Activated CD8-positive, alpha-beta T cell treated with anti-CD3 and anti-CD28 coated beads for 36 hours (primary cell): ENCODE measurements around the gene HCK. TPM values are rescaled to one million over a fixed set of nuclear protein-coding genes. Genes with fewer than 3 reads are reported as not detected.

Source experiments
- ATAC-seq: fragments of 200-7000 bp; cut with Tn5 transposase; one replicate; pipeline ENCODE4 v1.10.0; 2021; ENCODE audit warnings: mild to moderate bottlenecking, moderate library complexity
- CTCF ChIA-PET: fragments of 350-600 bp; sonication (Branson Sonifier 250); formaldehyde crosslinking; loops from one replicate; lab custom pipeline; 2021; ENCODE audit warnings: antibody characterized with exemption; lab: Charles Lee
- POLR2A ChIA-PET: fragments of 350-600 bp; sonication (Branson Sonifier 250); formaldehyde crosslinking; loops from one replicate; lab custom pipeline; 2021; ENCODE audit warnings: antibody characterized with exemption; lab: Charles Lee
- DNase-seq: peaks from one replicate; pipeline ENCODE4 v3.0.0-alpha.2; 2020
- H3K27ac Mint-ChIP-seq: one replicate; pipeline ENCODE4 v1.8.0; 2021; ENCODE audit warnings: mild to moderate bottlenecking, mixed read lengths
- H3K27me3 Mint-ChIP-seq: one replicate; pipeline ENCODE4 v1.8.0; 2021; ENCODE audit warnings: mixed read lengths
- H3K36me3 Mint-ChIP-seq: one replicate; pipeline ENCODE4 v1.8.0; 2021; ENCODE audit warnings: low read depth, mixed read lengths
- H3K4me1 Mint-ChIP-seq: one replicate; pipeline ENCODE4 v1.8.0; 2021; ENCODE audit warnings: low read depth, mixed read lengths
- H3K4me3 Mint-ChIP-seq: one replicate; pipeline ENCODE4 v1.8.0; 2021; ENCODE audit warnings: mild to moderate bottlenecking, moderate library complexity, mixed read lengths
- H3K9me3 Mint-ChIP-seq: one replicate; pipeline ENCODE4 v1.8.0; 2021; ENCODE audit warnings: mixed read lengths
- intact Hi-C: fragments of 100-400 bp; cut with micrococcal nuclease; formaldehyde crosslinking; loops from one replicate; pipeline ENCODE4 v1.10.0; 2022
- total RNA-seq, 2 experiments: library from RNA; stranded (reverse); gene quantifications; one replicate each; pipeline ENCODE4 v1.2.3, GENCODE V29; 2021
- TF ChIP-seq, protein P1 (sequence below): fragments of 200-600 bp; IDR thresholded peaks from one replicate; pipeline ENCODE4 v1.8.0; 2022; ENCODE audit warnings: antibody characterized with exemption, mild to moderate bottlenecking

Gene HCK
- total RNA-seq, 2 experiments from 2014 or later: not detected

DNA sequence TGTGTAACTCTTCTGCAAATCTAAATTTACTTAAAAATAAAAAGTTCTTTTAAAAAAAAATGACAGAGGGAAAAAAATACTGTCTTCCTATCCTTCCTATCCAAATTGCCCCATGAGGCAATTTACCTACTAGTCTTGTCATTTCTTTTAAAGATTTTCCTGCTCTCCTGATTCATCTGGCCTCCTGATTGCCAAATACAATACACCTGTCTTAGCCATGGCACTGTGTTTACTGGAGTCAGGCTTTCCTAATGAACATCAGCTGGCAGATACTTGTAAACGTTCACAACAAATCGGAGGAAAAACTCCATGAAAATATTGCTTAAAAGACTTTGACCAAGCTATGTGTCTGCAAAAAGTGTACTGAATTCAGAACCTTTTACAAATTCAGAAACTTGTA lies 78.9 kb downstream of the HCK start:
- ChIA-PET CTCF (no interaction called here), POLR2A (no interaction called here)
- Mint-ChIP-seq H3K27ac (no peak overlapping the region), H3K36me3 (peaks cover 5% of the 10 kb centered on the region), H3K27me3 (no peaks in the 10 kb centered on the region), H3K4me1 (peaks cover 19% of the 10 kb centered on the region), H3K9me3 (no peaks in the 10 kb centered on the region), H3K4me3 (no peak overlapping the region)
- TF ChIP-seq, protein P1, sequence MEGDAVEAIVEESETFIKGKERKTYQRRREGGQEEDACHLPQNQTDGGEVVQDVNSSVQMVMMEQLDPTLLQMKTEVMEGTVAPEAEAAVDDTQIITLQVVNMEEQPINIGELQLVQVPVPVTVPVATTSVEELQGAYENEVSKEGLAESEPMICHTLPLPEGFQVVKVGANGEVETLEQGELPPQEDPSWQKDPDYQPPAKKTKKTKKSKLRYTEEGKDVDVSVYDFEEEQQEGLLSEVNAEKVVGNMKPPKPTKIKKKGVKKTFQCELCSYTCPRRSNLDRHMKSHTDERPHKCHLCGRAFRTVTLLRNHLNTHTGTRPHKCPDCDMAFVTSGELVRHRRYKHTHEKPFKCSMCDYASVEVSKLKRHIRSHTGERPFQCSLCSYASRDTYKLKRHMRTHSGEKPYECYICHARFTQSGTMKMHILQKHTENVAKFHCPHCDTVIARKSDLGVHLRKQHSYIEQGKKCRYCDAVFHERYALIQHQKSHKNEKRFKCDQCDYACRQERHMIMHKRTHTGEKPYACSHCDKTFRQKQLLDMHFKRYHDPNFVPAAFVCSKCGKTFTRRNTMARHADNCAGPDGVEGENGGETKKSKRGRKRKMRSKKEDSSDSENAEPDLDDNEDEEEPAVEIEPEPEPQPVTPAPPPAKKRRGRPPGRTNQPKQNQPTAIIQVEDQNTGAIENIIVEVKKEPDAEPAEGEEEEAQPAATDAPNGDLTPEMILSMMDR: no peak
- intact Hi-C loops: no loop called here
- no peak for ATAC-seq
- DNase-seq: no peak

DNA sequence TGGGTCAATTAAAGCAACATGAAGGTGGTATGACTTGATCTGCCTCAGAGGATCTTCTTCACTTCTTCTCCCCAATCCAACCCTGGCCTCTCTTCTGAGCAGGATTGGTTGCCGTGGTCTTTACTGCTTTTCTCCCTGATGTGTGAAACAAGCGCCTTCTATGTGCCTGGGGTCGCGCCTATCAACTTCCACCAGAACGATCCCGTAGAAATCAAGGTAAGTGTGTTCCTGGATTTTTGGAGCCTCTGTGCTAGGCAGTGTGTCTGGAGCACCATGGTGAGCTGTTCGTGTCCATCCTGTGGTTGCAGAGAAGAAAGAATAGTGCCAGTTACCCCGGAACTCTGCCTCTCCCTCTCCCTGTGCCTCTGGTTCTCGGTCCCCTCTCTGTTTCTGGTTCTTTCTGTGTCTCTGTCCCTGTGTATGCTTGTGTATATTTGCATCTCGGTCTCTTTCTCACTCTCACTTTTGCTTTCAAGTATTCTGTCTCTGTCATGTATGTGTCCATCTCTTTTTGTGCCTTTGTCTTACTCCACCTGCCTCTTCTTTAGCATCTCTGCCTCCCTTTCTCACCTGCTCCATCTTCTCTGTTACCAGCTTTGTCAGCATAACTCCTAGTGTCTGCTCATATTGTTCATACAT lies 81.0 kb downstream of the HCK start:
- H3K9me3 Mint-ChIP-seq: no peaks in the 10 kb centered on the region
- TF ChIP-seq, protein P1: no peak
- H3K36me3 Mint-ChIP-seq: peaks cover 11% of the 10 kb centered on the region
- H3K4me1 Mint-ChIP-seq: peaks cover 16% of the 10 kb centered on the region
- ChIA-PET POLR2A (interaction anchor here (0.8 kb wide), 1 partner anchor 9 kb away, joined by 4 read pairs; no protein-coding TSS in a partner anchor), CTCF (interaction anchor here (0.7 kb wide), 1 partner anchor 42 kb away, joined by 3 read pairs; no protein-coding TSS in a partner anchor)
- H3K27ac Mint-ChIP-seq: no peak overlapping the region
- no peak for ATAC-seq
- intact Hi-C loops: no loop called here
- no peak for DNase-seq
- no peak overlapping the region for H3K4me3 Mint-ChIP-seq
- H3K27me3 Mint-ChIP-seq: no peaks in the 10 kb centered on the region

DNA sequence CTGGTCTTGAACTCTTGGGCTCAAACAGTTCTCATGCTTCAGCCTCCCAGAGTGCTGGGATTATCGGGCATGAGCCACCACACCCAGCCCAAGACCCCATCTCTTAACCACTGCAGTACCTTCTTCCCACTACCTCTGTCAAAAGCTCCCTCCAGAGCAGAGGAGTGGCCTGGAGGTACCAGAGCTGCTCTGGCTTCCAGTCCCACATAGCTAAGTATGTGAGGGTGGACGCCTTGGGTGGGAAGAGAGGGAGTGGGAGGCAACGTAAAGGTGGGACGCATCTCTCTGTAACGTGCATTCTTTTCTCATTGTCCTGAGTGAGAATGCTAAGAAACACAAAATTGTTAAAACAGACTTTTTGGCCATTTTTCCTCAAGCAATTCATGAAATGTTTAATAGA lies 82.0 kb downstream of the HCK start:
- TF ChIP-seq, protein P1: no peak
- ChIA-PET POLR2A (interaction anchor here (0.5 to 0.7 kb wide), 2 partner anchors 57 to 1273 kb away, joined by 3 read pairs; no protein-coding TSS in a partner anchor), CTCF (no interaction called here)
- DNase-seq (no peak), ATAC-seq (no peak)
- H3K27ac Mint-ChIP-seq: no peak overlapping the region
- intact Hi-C loops: no loop called here
- H3K9me3 Mint-ChIP-seq: no peaks in the 10 kb centered on the region
- H3K36me3 Mint-ChIP-seq: peaks cover 13% of the 10 kb centered on the region
- H3K4me1 Mint-ChIP-seq: peaks cover 16% of the 10 kb centered on the region
- H3K27me3 Mint-ChIP-seq: no peaks in the 10 kb centered on the region
- no peak overlapping the region for H3K4me3 Mint-ChIP-seq

DNA sequence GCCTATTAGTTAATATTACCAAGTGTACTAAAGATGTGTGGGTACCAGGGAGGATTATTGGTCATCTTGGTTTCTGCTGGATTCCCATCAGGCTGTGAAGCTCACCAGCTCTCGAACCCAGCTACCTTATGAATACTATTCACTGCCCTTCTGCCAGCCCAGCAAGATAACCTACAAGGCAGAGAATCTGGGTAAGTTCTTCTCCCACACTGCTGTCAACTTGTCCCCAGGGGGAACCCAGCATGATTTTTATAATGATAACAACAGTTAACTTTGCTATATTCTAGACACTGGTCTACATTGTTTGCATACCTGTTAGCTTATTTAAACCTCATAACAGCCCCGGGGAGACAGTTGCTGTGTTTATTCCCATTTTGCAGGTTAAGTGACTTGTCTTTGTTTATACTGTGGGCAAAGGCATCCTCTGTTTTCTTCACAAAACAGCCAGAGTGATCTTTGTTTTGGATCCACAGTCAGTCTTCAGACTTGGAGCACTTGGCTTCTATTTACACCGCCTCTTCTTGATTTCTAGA lies 84.0 kb downstream of the HCK start:
- H3K27ac Mint-ChIP-seq: no peak overlapping the region
- H3K4me1 Mint-ChIP-seq: peaks cover 16% of the 10 kb centered on the region
- POLR2A ChIA-PET: no interaction called here
- CTCF ChIA-PET: interaction anchor here (1.2 to 1.5 kb wide), 2 partner anchors 44 to 104 kb away, joined by 5 read pairs; no protein-coding TSS in a partner anchor
- H3K36me3 Mint-ChIP-seq: peaks cover 30% of the 10 kb centered on the region
- intact Hi-C loops: no loop called here
- no peak for DNase-seq
- ATAC-seq: no peak
- TF ChIP-seq, protein P1: no peak
- no peak overlapping the region for H3K4me3 Mint-ChIP-seq
- no peaks in the 10 kb centered on the region for H3K27me3 Mint-ChIP-seq
- H3K9me3 Mint-ChIP-seq: no peaks in the 10 kb centered on the region

DNA sequence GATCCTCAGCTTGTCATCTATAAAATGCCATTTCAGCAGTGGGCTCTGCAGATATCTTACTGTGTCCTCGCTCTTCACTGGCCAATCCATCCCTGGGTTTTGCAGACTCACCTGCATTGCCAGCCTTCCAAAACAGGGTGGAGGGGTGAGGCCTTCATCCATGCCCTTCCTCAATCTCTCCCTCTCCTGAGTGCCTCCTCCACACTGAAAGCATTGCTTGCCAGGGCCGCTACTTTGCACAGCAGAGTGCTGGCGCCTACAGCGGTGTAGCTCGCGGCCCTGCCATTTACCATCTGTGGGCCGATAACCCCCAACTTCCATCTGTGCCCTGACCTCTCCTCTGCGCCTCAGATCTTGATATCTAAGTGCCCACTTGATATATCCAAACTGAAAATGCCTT lies 86.9 kb downstream of the HCK start:
- no peak for ATAC-seq
- TF ChIP-seq, protein P1: no peak
- intact Hi-C loops: no loop called here
- no peak overlapping the region for H3K4me3 Mint-ChIP-seq
- H3K36me3 Mint-ChIP-seq: peaks cover 46% of the 10 kb centered on the region
- DNase-seq: no peak
- POLR2A ChIA-PET: interaction anchor here (1.1 to 1.6 kb wide), 2 partner anchors 23 to 27 kb away, joined by 3 to 5 read pairs; no protein-coding TSS in a partner anchor
- no peaks in the 10 kb centered on the region for H3K9me3 Mint-ChIP-seq
- CTCF ChIA-PET: no interaction called here
- no peaks in the 10 kb centered on the region for H3K4me1 Mint-ChIP-seq
- H3K27ac Mint-ChIP-seq: no peak overlapping the region
- H3K27me3 Mint-ChIP-seq: no peaks in the 10 kb centered on the region
